Ovary (tissue), 9 donors: ENCODE measurements around the gene ASIP. TPM values are rescaled to one million over a fixed set of nuclear protein-coding genes. Genes with fewer than 3 reads are reported as not detected.
A peak's percentile ranks its signal among the peaks of the same experiment; 100 is the strongest.

Experiments
- DNase-seq, 5 donors: peaks; one replicate each; pipeline ENCODE4 v3.0.0-alpha.2; 2019 to 2020
- H3K27ac ChIP-seq, 2 donors: fragments of 200-600 bp; one replicate each; pipeline versions ENCODE4 v1.5.1 to v1.8.0; 2019 to 2022
- H3K27me3 ChIP-seq: fragments of 200-600 bp; one replicate; pipeline ENCODE4 v1.8.0; 2022
- H3K36me3 ChIP-seq: fragments of 200-600 bp; sonication (generic); one replicate; pipeline ENCODE4 v1.5.1; 2019
- H3K4me1 ChIP-seq: one replicate; pipeline ENCODE4 v1.8.1; 2013; ENCODE audit warnings: mild to moderate bottlenecking, moderate library complexity; ENCODE audit not compliant: insufficient read depth
- H3K4me3 ChIP-seq: fragments of 200-600 bp; sonication (generic); one replicate; pipeline ENCODE4 v1.5.1; 2017
- H3K9me3 ChIP-seq, 2 donors: fragments of 200-600 bp in 1 of 2; sonication (generic) in 1 of 2; one replicate each; pipeline versions ENCODE4 v1.5.1 to v1.8.1; 2013 to 2019; ENCODE audit warnings: mild to moderate bottlenecking in 1 of 2, moderate library complexity in 1 of 2
- CTCF ChIP-seq, 3 donors: fragments of 450-650 bp in 2 of 3; fragments of 200-600 bp in 1 of 3; IDR thresholded peaks; one replicate each; pipeline versions ENCODE4 v1.5.1 to v1.8.0; 2016 to 2022; ENCODE audit warnings: antibody characterized with exemption in 3 of 3, mild to moderate bottlenecking in 1 of 3
- EP300 ChIP-seq: sonication (generic); formaldehyde crosslinking; IDR thresholded peaks from one replicate; pipeline ENCODE4 v1.6.1; 2017; ENCODE audit warnings: antibody characterized with exemption
- POLR2A ChIP-seq: fragments of 450-650 bp; IDR thresholded peaks from one replicate; pipeline ENCODE4 v1.6.1; 2017; ENCODE audit warnings: antibody characterized with exemption, mild to moderate bottlenecking, moderate library complexity
- WGBS, 3 donors: extraction: QIAGEN DNeasy Blood & Tissue Kit in 1 of 3; methylation state at CpG; one replicate each; pipeline versions ENCODE4 v1.1.5 to v1.1.7; 2013 to 2017; 5-methylcytosine and 5-hydroxymethylcytosine counted together
- intact Hi-C, 4 donors: fragments of 100-400 bp; cut with DNase I; formaldehyde crosslinking; loops; one replicate each; pipeline versions ENCODE4 v1.11.0 to v1.15.1; 2022 to 2023
- polyA plus RNA-seq, 2 donors: library from polyadenylated mRNA; stranded (reverse); fragments of 200-250 nt in 1 of 2; fragments of 350-450 nt in 1 of 2; fragmentation: Illumina TruSeq in 1 of 2; extraction: RNeasy Lipid Tissue Mini Kit (QIAGEN cat#74804) in 1 of 2; gene quantifications; one replicate each; pipeline ENCODE4 v1.2.3, GENCODE V29; 2013 to 2014
- total RNA-seq, 7 donors: library from RNA; depleted of rRNA in 2 of 7; stranded (reverse); fragments of >200 nt in 2 of 7; fragmentation: NEBNext Ultra II Directional in 3 of 7; extraction: Animal tissue kit (Norgen Biotek cat#: 25700) in 3 of 7; gene quantifications; one replicate each; pipeline versions ENCODE4 v1.1.0 to v1.2.4, GENCODE V29; 2016 to 2023
- donor health status: DM: no; HTN: no; CAD: no; lungs with moderate emphysema.
- donor health status: DM: no; HTN: no; CAD: no.
- donor health status: Bipolar disorder and iron deficiency.
- donor health status: DM: yes; HTN: yes; CAD: no.
- donor health status: DM: no; HTN: no; CAD: no.
- donor health status: DM: yes; HTN: yes; CAD: no.

ASIP gene
- total and polyA plus RNA-seq, 9 donors: 0.37 to 57.1 (median 22.5) TPM

GRCh38 chr20:34302723-34303533 lies 61.7 kb downstream of the ASIP start, which contains the start of gene AHCY:
AHCY (minus strand) TSS chr20:34303355; CDS start chr20:34303270, 85 bp downstream.
- intact Hi-C loops: no loop called here
- no peaks in the 10 kb centered on the region for H3K36me3 ChIP-seq
- no peaks in the 10 kb centered on the region for H3K9me3 ChIP-seq
- DNase-seq: peak; percentile 92 to 96 (median 95)
- peak within 1 kb of the TSS; percentile 35 to 90 for H3K27ac ChIP-seq
- peak within 1 kb of the TSS; percentile 88 for H3K4me3 ChIP-seq
- H3K27me3 ChIP-seq: no peaks in the 10 kb centered on the region
- peaks cover 6% of the 10 kb centered on the region for H3K4me1 ChIP-seq
- 0 to 1% (median 0%) methylated on average over 48 to 79 of the region's 79 CpGs for WGBS, 3 donors
- TF ChIP-seq POLR2A (peak; percentile 63), CTCF (IDR thresholded peaks at IDR 0.05) (peak in 1 of 3 donors; percentile 15), EP300 (no peak)

- no peak for DNase-seq
- TF ChIP-seq EP300: no peak
- TF ChIP-seq POLR2A: no peak
- TF ChIP-seq CTCF (IDR thresholded peaks at IDR 0.05): no peak
- Histone ChIP-seq H3K4me1 (peaks cover 6% of the 10 kb centered on the region), H3K27me3 (no peaks in the 10 kb centered on the region), H3K9me3 (no peaks in the 10 kb centered on the region), H3K27ac (no peak overlapping the region), H3K4me3 (no peak overlapping the region), H3K36me3 (no peaks in the 10 kb centered on the region)
- 73 to 75% (median 75%) methylated on average over 19 of the region's 19 CpGs for WGBS, 3 donors
- intact Hi-C loops: no loop called here
Measured at GRCh38 chr20:34305333-34306230, 64.4 kb downstream of the ASIP start.

GRCh38 chr20:34309691-34310090 lies 68.5 kb downstream of the ASIP start:
- intact Hi-C loops: loop anchor here in 3 of 4 donors (5.0 to 10.0 kb wide), 8 partner anchors 115 to 465 kb away; partner anchors contain the start of gene TP53INP2 (in 1 of the 3)
- H3K36me3 ChIP-seq: no peaks in the 10 kb centered on the region

More at GRCh38 chr20:34309691-34310090, 68.5 kb downstream of the ASIP start:
- H3K4me1 ChIP-seq: no peaks in the 10 kb centered on the region
- no peaks in the 10 kb centered on the region for H3K27me3 ChIP-seq
- 97 to 99% (median 98%) methylated on average over 3 of the region's 3 CpGs for WGBS, 3 donors
- no peak for DNase-seq
- H3K4me3 ChIP-seq: no peak overlapping the region
- H3K9me3 ChIP-seq: no peaks in the 10 kb centered on the region
- H3K27ac ChIP-seq: no peak overlapping the region
- TF ChIP-seq EP300 (no peak), POLR2A (no peak), CTCF (IDR thresholded peaks at IDR 0.05) (no peak)
